Activated T-cell treated with anti-CD3 and anti-CD28 coated beads for 1 hour (primary cell): ENCODE results near the gene SPRR5.

ENCODE experiments used
- DNase-seq: peaks from one replicate; pipeline ENCODE4 v3.0.0-alpha.2; 2020; ENCODE audit warnings: low read depth

The SPRR5 gene, protein sequence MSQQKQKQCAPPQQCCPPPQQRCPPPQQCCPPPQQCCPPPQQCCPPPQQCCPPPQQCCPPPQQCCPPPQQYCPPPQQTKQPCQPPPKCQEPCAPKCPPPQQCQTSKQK

DNA sequence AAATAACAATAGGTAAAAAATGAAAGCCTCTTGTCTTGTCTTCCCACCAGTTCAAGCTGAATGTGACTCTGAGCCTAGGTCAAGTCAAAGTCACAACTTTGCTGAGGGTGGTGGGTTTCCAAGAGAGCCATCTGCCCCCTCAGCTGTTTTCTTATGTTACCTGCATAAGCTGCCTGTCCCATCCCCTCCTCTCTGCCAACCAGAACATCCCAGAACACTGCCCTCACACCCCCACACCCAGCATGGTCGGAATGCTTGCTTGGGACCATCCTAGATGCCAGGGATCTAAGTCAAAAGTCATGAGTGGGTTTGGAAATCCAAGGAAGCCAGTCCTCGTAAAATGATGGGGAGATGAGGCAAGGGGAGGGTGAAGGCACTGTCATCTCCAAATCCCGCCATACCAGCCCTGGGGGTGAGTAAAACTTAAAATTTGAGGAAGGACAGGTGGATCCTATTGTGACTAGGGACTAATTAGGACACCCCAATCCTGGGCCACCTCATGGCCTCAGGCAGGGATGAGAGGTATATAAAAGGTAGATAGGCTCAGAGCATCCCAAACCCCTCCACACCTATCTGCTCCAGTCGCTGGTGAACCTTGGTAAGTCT is at the start of gene SPRR5:
TSS of gene SPRR5 (plus strand) at position 556 of the 606 bp plus-strand sequence. CDS start 1,349 bp downstream, outside the sequence.
- no peak for DNase-seq

DNA sequence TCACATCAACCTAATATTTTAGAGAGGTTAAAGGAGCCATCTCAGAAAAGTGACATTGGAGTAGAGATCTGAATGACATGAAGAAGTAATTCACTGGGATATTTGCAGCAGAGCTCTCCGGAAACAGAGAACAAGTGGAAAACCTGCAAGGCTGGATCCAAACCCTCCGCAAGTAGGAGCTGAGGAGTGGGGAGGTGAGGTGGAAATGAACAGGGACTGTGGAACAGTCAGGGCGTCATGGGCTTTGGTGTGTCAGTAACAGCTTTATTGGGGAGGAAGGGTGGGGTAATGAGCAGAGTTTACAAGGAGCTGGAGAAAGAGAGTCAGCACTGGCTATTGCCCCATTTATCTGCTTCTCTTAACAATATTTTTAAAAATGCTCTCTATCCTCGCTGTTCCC is 48.0 kb upstream of the SPRR5 start:
- DNase-seq: no peak

DNA sequence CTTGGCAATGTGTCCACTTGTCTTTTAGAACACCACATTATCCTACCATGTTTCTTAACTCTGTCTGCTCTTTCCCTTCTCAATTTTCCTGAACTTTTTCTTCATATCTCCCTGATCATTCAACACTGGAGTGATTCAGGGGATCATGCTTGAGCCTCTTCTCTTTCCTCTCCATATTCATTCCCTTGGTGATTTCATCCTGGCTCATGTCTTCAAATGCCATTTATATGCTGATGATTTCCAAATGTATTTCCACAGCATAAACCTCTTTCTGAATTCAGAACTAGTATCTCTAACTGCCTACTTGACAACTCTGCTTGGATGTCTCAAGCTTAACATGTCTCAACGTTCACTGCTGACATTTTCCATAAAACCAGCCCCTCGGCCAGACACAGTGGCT is 47.1 kb upstream of the SPRR5 start:
- no peak for DNase-seq

DNA sequence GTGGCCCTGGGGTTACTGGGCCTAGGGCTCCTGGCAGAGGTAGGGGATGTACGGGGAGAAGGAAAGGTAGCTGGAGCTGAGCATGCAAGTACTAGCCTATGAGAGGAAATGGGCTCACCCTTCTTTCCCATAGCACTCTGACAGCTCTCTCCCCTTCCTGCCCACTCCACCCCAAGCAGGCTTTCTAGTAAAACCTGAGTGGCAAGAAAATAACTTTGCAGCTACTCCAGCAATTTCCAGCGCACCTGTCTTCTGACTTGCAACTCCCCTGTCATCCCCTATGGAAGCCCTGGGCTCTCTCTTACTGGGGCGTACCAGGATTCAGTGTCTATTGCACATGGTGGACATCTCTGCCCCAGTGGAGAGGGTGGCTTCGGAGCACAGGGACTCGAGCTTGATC is 45.4 kb upstream of the SPRR5 start:
- DNase-seq: no peak

DNA sequence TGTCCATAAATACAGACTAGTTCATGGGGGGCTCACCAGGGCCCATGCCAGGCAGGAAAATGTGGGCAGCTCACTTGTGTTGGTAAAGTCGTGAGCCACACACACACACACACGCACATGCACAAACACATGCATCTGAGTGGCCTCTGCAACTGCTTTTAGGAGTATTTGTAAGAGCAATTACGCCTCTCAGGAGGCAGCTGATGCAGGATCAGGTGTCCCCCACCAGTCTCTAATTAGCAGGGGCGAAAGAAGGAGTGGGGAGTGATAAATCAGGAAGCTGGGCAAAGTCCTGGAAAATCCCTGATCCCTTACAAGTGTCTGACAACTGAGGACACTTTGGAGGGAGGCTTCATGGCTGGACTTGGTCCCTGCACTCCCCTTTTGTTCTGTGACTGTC is 44.4 kb upstream of the SPRR5 start:
- no peak for DNase-seq

DNA sequence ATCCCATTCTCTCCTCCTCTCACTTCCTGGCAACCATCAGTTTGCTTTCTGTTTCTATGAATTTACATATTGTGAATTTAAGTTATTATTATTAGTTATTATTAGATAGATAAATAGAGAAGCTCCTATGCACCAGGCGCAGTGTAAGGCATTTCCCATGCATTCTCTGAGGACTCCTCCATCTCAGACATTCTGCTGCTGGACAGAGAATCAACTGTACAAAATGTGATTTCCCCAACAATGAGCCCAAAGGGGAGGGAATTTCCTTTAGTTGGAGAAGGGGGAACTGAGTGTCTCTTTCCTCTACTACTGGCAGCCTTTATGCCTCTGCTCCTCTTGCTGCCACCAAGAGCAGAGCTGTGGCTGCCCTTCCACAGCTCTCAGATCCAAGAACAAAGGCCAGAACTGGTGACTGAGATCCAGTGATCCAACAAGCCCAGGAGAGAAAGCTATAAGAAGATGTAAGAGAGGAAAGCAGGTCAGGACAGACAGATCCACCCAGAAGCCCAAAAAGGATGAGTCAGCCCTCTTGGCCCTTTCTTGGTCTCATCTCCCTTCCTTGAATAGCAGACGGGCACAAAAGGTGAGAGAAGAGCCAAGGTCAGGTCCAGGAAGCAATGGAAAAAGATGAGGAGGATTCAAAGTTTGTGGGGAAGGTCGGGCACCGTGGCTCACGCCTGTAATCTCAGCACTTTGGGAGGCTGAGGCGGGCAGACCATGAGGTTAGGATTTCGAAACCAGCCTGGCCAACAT is 42.1 kb upstream of the SPRR5 start:
- no peak for DNase-seq

DNA sequence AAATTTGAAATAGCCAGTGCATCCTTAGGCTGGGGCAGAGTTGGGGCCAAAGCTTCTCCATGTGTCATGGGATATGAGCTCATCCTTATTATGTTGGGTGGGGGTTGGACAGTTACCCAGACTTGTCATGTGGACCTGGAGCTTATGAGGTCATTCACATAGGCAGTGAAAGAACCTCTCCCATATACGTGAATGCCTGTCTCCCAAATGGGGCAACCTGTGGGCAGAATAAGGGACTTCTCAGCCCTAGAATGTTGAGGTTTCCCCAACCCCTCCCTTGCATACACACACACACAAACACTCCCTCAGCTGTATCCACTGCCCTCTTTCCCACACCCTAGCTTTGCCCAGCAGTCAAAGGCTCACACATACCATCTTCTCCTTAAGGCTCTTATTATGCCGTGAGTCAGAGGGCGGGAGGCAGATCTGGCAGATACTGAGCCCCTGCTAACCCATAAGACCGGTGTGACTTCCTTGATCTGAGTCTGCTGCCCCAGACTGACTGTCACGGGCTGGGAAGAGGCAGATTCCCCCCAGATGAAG is 40.9 kb upstream of the SPRR5 start:
- DNase-seq: no peak

DNA sequence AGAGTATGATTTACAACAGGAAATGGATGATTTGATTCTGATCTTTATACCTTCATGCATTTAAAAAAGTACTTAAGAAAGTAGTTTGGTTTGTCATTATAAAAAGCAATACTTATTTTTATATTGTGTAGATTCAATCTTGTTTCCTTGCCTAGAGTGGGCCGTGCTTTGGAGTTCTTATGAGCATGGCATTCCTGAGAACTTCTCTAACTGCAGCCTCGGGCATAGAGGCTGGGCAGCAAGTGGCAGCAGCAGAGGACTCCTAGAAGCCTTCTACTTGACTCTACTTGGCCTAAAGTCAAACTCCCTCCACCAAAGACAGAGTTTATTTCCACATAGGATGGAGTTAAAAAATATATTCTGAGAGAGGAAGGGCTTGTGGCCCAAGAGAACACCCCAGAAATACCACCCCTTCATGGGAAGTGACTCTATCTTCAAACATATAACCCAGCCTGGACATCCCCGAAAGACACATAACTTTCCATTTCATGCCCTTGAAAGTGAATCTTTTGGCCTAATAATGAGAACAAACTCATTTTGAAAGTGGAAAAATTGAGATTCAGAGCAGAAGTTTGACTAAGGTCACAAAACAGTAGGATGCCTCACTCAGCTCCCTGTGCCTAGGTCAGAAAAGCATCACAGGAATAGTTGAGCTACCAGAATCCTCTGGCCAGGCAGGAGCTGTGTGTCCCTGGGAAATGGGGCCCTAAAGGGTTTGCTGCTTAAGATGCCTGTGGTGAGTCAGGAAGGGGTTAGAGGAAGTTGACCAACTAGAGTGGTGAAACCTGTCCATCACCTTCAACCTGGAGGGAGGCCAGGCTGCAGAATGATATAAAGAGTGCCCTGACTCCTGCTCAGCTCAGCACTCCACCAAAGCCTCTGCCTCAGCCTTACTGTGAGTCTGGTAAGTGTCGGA is 39.1 kb upstream of the SPRR5 start, which contains the start of gene IVL:
TSS of gene IVL (plus strand) at position 861 of the 916 bp plus-strand sequence. CDS start 1,252 bp downstream, outside the sequence.
- DNase-seq: no peak

DNA sequence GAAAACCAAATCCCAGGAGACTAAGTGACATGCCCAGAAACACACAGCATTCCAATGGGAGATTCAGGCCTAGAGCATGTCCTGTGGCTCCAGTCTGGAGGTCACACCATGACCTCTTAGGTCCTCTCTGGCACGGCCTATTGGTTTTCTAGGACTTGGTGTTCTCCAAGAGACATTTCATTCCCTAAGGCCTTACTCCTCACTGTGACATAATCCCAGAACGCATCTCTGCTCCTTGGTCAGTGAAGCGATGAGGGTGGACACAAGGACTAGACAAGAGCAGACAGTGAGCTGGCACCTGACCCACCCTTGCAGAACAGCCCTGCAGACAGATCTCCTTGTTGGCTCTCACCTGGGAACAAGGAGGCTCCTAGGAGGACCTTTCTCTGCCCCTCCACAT is 37.8 kb upstream of the SPRR5 start:
- DNase-seq: no peak

DNA sequence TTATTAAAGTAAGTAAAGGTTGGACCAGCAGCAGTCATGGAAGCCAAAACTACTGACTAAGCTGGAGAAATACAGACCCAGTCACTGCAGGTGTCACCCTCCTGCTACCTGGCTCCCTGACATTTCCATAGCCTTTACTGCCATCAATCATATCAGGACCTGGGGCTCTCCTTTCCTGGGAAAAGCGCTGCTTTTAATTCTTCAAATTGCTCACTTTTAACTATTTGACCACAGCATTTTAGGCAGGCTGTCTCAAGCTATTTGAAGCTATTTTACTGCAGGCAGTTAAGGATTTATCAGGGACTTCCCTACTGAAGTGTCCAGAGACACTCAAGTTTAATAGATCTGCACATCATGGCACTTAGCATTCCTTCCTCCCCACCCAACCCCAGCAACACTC is 34.5 kb upstream of the SPRR5 start:
- DNase-seq: no peak

DNA sequence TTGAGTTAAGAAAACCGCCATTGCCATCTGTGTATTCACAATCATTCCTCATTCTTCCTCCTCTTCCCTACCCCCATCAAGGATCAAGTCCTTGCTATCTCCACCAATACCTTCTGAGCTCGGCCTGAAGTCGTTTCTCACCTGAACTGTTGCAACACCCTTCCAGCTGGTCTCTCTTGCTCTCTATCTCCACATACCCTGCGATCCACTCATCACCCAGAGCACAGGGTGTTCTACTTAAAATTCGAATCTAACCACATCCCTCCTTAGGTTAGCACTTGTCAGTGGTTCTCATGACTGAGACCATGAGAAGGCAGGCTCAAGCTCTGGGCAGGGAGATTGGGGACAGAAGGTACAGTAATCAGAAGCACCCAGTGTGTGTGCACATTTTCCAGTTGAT is 34.1 kb upstream of the SPRR5 start:
- no peak for DNase-seq

DNA sequence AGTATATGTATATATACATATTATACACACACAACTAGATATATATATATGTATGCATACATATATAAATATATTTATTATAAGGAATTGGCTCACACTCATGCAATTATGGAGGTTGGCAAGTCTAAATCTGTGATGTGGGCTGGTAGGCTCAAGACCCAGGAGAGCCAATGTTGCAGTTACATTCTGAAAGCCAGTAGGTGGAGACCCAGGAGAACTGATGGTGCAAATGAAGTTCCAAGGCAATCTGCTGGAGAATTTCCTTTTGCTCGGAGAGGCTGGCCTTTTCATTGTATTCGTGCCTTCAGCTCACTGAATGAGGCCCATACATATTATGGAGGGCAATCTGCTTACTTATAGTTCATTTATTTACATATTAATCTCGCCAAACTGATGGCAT is 29.2 kb upstream of the SPRR5 start:
- no peak for DNase-seq

DNA sequence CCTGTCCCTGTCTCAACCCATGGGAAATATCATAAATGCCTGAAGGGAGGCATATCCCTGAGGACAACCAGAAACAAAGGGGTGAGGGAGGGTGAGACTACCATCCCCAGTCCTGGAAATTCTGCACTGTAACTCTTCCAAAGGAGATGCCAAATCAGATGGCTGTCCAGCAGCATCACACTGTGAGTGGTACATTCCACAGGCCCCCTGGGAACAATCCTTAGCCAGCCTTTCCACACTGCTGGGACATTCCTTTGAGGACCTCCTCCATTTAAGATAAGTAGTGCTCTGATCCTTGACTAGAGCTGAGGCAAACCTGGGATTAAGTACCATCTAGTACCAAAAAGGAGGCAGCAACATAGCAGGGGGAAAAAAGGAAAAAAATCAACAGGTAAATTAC is 27.9 kb upstream of the SPRR5 start:
- no peak for DNase-seq

DNA sequence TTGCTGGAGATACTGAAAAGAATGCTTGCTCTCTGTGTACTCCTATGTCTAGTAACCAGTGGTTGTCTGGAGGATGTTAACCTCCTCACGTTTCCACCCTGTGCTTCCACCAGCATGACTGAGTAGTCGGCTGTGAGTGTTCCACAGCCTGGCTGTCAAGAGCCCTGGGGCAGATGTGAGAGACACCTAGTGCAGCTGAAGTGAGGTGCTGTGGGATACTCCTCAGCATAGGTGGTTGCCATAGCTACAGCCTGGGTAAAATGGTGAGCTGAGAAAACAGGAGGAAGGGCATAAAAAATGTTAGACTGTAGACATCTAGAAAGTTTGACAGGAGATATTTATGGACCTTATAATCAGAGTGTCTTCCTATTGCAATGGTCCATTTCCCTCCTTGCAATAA is 22.8 kb upstream of the SPRR5 start:
- DNase-seq: no peak

DNA sequence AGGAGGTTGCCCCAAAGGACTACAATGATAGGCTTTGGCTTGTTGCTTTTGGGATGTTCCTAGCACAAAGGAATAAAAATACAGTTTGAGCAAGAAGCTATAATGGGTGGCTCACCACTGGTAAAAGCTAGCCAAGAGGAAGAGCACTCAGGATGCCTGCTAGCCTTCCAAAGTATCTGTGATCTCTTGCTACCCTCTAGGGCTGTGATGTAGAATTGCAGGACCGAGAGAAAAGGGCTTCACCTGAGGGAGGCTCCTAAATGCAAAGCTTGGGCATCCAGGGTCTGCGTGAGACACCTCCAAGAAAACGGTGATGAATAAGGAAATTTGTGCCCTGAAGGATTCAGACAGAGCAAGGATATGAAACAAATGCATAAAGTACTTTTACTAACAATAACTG is 20.9 kb upstream of the SPRR5 start:
- no peak for DNase-seq

DNA sequence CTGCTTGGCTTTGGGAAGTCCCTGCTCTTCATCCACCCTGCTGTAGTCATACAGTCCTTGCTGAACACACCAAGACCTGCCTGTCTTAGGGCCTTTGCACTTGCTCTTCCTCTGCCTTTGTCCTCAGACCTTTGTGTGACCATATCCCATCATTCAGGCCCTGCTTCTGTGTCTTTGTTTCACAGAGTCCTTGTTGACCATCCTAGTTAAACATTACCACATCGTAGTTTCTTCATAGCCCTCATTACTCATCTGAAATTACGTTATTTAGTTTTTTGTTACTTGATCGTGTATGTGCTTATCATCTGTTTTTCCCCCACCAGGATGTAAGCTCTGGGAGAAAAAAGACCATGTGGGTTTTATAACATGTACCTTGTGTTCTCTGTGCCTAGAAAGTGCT is 18.3 kb upstream of the SPRR5 start:
- DNase-seq: no peak

DNA sequence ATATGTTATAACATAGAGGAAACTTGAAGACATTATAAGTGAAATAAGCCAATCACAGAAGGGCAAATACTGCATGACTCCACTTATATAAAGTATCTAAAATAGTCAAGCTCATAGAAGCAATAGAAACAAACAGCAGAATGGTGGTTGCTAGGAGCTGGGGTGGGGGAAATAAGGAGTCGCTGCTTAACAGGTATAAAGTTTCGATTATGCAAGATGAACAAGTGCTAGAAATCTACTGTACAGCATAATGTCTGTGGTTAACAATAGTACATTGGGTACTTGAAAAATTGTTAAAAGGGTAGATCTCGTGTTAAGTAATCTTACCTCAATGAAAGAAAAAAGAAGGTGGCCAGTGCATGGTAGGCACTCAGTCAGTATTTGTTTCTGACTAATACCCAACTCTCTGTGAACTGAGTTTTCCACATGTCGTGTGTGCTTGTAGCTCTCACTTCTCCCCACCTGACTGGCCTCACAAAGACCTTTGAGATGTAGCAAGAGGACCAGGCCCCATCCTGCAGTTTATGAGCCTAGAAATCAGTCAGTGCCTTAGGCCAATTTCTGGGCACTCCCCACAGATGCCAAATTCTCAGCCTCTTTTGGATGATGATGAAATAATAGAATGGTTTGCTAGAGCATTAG is 14.7 kb upstream of the SPRR5 start:
- DNase-seq: no peak

DNA sequence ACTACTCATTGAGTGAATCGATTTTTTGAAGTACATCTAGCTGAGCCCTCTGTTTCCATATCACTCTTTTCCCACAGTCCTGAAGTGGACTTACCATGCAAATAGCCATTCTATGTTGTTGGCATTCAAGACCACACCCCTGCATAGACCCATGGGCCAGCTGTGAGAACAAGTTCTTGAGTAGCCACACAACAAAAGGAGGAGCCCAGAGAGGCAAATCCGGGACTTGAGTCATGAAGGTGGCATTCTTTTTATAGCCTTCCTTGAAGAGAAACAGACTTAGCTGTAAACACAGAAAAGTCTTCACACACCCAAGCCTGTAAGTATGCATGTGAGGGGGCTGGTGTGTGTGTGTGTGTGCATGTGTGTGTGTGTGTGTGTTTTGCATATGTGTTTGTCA is 13.8 kb upstream of the SPRR5 start:
- DNase-seq: no peak

DNA sequence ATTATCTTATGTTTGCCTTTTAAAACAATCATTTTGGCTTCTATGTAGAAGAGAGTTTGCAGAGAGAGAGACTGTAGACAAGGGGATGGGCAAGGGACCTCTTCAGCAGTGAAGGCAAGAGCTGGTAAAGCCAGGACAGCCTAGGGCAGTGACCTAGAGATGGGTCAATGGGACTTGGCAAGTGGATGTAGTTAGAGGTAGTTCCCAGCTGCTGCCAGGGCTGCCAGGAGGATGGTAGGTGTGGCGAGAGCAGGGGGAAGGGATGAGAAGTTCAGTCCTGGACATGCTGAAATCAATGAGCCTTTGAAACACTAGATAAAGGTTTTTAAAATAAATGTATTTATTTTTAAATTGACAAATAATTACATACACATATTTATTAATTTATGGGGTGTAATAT is 6.4 kb upstream of the SPRR5 start:
- DNase-seq: no peak

DNA sequence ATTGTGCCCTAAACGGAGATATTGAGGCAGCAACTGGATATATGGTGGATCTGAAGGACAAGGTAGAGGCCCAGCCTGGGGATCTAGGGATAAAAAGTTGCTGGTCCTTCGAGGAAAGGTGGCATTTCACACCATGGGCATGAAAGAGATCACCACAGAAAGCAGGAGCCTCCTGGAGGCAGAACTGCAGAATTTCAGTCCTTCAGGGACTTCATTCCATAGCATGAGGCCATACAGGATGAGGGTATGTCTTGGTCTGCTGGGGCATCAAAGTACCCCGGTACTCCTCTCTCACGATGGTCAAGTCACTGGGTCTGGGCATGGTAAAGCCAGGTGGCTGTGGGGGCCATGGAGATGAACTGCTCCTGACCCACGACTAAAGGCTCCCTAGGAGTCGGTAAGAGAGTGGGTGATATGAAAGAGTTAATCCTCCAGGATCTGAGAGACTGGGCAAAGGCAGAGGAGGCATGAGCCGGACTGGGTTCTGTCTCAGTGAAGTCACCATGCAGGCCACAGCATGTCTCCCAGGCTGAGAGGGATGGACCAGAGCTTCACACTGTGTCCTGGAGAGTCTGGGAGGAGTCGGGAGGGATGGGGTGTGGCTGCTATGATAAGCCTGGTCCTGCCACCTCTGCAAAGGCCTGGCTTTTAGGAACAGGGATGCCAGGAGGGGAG is 5.8 kb upstream of the SPRR5 start:
- no peak for DNase-seq

DNA sequence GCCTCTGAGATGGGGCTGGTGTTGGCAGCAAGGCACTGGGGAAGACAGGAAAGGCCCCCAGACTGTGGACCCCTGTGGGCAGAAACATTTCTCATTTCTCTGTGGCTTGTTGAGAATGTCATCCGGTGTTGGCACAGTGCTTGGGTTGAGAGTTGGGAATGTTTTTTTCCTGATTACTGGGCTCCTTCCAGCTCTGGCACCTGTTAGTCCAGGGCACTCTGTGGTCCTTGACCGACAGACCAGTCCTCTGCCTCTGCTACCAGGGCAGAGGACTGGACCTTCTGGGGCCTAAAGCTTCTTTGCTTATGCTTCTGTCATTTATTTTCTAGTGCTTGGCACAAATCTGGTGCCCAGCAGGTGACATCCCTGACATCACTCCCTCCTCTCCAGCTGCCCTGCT is 4.8 kb upstream of the SPRR5 start:
- no peak for DNase-seq
